CD4-positive, alpha-beta memory T cell (primary cell): ENCODE data around the gene ANKFN1. TPM values are rescaled to one million over a fixed set of nuclear protein-coding genes. Genes with fewer than 3 reads are reported as not detected.

Source experiments
- CTCF ChIA-PET: fragments of 350-600 bp; sonication (Branson Sonifier 250); formaldehyde crosslinking; loops from one replicate; lab custom pipeline; 2021; ENCODE audit warnings: inconsistent platforms; ENCODE audit not compliant: partially characterized antibody; lab: Charles Lee
- POLR2A ChIA-PET: fragments of 350-600 bp; sonication (Branson Sonifier 250); formaldehyde crosslinking; loops from one replicate; lab custom pipeline; 2021; ENCODE audit not compliant: partially characterized antibody; lab: Charles Lee
- DNase-seq, 5 donors: peaks; one replicate each; pipeline versions ENCODE4 v3.0.0 to v3.0.0-alpha.2; 2020 to 2022; ENCODE audit warnings: mixed read lengths in 1 of 5
- H3K27ac ChIP-seq: one replicate; pipeline ENCODE4 v1.7.0; 2013; ENCODE audit warnings: low read depth, low read length
- H3K27me3 ChIP-seq: 2 replicates; pipeline ENCODE4 v1.7.0; 2013; ENCODE audit warnings: mild to moderate bottlenecking, low read length, moderate library complexity; ENCODE audit not compliant: insufficient read depth
- H3K36me3 ChIP-seq: 2 replicates; pipeline ENCODE4 v1.7.0; 2013; ENCODE audit warnings: mild to moderate bottlenecking, low read length, moderate library complexity; ENCODE audit not compliant: insufficient read depth
- H3K4me1 ChIP-seq: 2 replicates; pipeline ENCODE4 v1.7.0; 2013; ENCODE audit warnings: mild to moderate bottlenecking, low read length, moderate library complexity; ENCODE audit not compliant: insufficient read depth
- H3K4me3 ChIP-seq, 2 donors: one replicate each; pipeline ENCODE4 v1.7.0; 2013; ENCODE audit warnings: low read length in 2 of 2, mild to moderate bottlenecking in 1 of 2
- H3K9me3 ChIP-seq, 2 donors: one replicate each; pipeline ENCODE4 v1.7.0; 2013; ENCODE audit warnings: low read length in 2 of 2, control low read depth in 1 of 2; ENCODE audit not compliant: control insufficient read depth in 1 of 2
- H3K27ac Mint-ChIP-seq, 7 donors: one replicate each; pipeline ENCODE4 v1.8.0; 2020 to 2021; ENCODE audit warnings: mixed read lengths in 7 of 7, mild to moderate bottlenecking in 6 of 7, inconsistent platforms in 3 of 7, moderate library complexity in 3 of 7
- H3K27me3 Mint-ChIP-seq, 2 donors: one replicate each; pipeline ENCODE4 v1.8.0; 2020 to 2021; ENCODE audit warnings: mixed read lengths in 2 of 2
- H3K36me3 Mint-ChIP-seq, 2 donors: one replicate each; pipeline ENCODE4 v1.8.0; 2020 to 2021; ENCODE audit warnings: mixed read lengths in 2 of 2, inconsistent platforms in 1 of 2, mild to moderate bottlenecking in 1 of 2
- H3K4me1 Mint-ChIP-seq, 4 donors: one replicate each; pipeline ENCODE4 v1.8.0; 2020 to 2021; ENCODE audit warnings: mixed read lengths in 4 of 4, mild to moderate bottlenecking in 1 of 4
- H3K4me3 Mint-ChIP-seq, 8 donors: one replicate each; pipeline ENCODE4 v1.8.0; 2020 to 2021; ENCODE audit warnings: mixed read lengths in 8 of 8, mild to moderate bottlenecking in 7 of 8, moderate library complexity in 6 of 8, inconsistent platforms in 3 of 8
- H3K9me3 Mint-ChIP-seq, 8 donors: one replicate each; pipeline ENCODE4 v1.8.0; 2020 to 2021; ENCODE audit warnings: mixed read lengths in 8 of 8, mild to moderate bottlenecking in 5 of 8, inconsistent platforms in 3 of 8, moderate library complexity in 1 of 8
- intact Hi-C: fragments of 100-400 bp; cut with micrococcal nuclease; formaldehyde crosslinking; loops from one replicate; pipeline ENCODE4 v1.15.1; 2023
- polyA plus RNA-seq, 2 donors: library from polyadenylated mRNA; unstranded; fragments of 300-500 nt; fragmentation: Illumina TruSeq; gene quantifications; one replicate each; pipeline ENCODE4 v1.2.3, GENCODE V29; 2021
- total RNA-seq, 2 experiments: library from RNA; stranded (reverse); gene quantifications; one replicate each; pipeline ENCODE4 v1.2.3, GENCODE V29; 2021

ANKFN1 gene
- total and polyA plus RNA-seq, 4 experiments from 2014 or later = not detected

- H3K9me3 ChIP-seq = no peaks in the 10 kb centered on the region
- Mint-ChIP-seq H3K4me1 (no peaks in the 10 kb centered on the region), H3K27me3 (peaks cover 9 to 22% of the 10 kb centered on the region in 2 donors), H3K4me3 (no peak overlapping the region), H3K27ac (peak overlapping the region in 1 of 7 donors; percentile 0), H3K9me3 (peaks cover 0 to 4% (median 0%) of the 10 kb centered on the region in 8 donors), H3K36me3 (no peaks in the 10 kb centered on the region)
- H3K36me3 ChIP-seq = no peaks in the 10 kb centered on the region
- H3K27me3 ChIP-seq = no peaks in the 10 kb centered on the region
- intact Hi-C loops = no loop called here
- ChIA-PET CTCF (no interaction called here), POLR2A (no interaction called here)
- no peaks in the 10 kb centered on the region for H3K4me1 ChIP-seq
- H3K27ac ChIP-seq = no peak overlapping the region
- H3K4me3 ChIP-seq = no peak overlapping the region
- no peak for DNase-seq
These were observed 304.2 kb downstream of the ANKFN1 start for GRCh38 chr17:56457501-56457900.

- H3K36me3 ChIP-seq = no peaks in the 10 kb centered on the region
- CTCF ChIA-PET = no interaction called here
- peaks cover 0 to 2% (median 0%) of the 10 kb centered on the region in 8 donors for H3K9me3 Mint-ChIP-seq
- POLR2A ChIA-PET = no interaction called here
- H3K4me3 ChIP-seq = no peak overlapping the region
- H3K9me3 ChIP-seq = no peaks in the 10 kb centered on the region
- H3K36me3 Mint-ChIP-seq = no peaks in the 10 kb centered on the region
- no peak overlapping the region for H3K27ac Mint-ChIP-seq
- intact Hi-C loops = no loop called here
- no peak for DNase-seq
- no peaks in the 10 kb centered on the region for H3K4me1 Mint-ChIP-seq
- no peak overlapping the region for H3K4me3 Mint-ChIP-seq
- H3K4me1 ChIP-seq = no peaks in the 10 kb centered on the region
- H3K27me3 Mint-ChIP-seq = peaks cover 2 to 4% of the 10 kb centered on the region in 2 donors
- no peaks in the 10 kb centered on the region for H3K27me3 ChIP-seq
- no peak overlapping the region for H3K27ac ChIP-seq
These were observed 312.6 kb downstream of the ANKFN1 start for GRCh38 chr17:56465886-56466285.

- peaks cover 0 to 5% of the 10 kb centered on the region in 2 donors for H3K9me3 ChIP-seq
- intact Hi-C loops = no loop called here
- ChIA-PET CTCF (no interaction called here), POLR2A (no interaction called here)
- no peaks in the 10 kb centered on the region for H3K27me3 ChIP-seq
- Mint-ChIP-seq H3K9me3 (peaks cover 0 to 10% (median 6%) of the 10 kb centered on the region in 8 donors), H3K27me3 (peaks cover 3 to 6% of the 10 kb centered on the region in 2 donors), H3K36me3 (no peaks in the 10 kb centered on the region), H3K27ac (no peak overlapping the region), H3K4me3 (no peak overlapping the region), H3K4me1 (no peaks in the 10 kb centered on the region)
- no peak for DNase-seq
- H3K4me1 ChIP-seq = no peaks in the 10 kb centered on the region
- H3K27ac ChIP-seq = no peak overlapping the region
- H3K36me3 ChIP-seq = no peaks in the 10 kb centered on the region
- no peak overlapping the region for H3K4me3 ChIP-seq
These were observed 315.6 kb downstream of the ANKFN1 start for GRCh38 chr17:56468840-56469239.

DNA sequence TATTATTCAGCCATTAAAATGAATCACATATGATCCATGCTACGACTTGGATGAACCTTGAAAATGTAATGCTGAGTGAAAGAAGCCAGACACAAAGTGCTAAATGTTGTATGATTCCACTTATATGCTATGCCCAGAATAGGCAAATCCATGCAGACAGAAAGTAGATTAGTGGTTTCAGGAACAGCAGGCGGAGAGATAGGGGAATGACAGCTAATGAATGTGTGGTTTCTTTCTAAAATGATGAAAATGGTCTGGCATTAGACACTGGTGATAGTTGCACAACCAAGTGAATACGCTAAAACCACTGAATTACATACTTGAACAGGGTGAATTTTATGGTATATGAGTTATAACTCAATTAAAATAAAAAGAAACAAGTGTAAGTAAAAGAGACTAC, 318.4 kb downstream of the ANKFN1 start:
- Histone ChIP-seq H3K9me3 (peaks cover 0 to 5% of the 10 kb centered on the region in 2 donors), H3K27me3 (no peaks in the 10 kb centered on the region), H3K27ac (no peak overlapping the region), H3K36me3 (no peaks in the 10 kb centered on the region), H3K4me1 (no peaks in the 10 kb centered on the region), H3K4me3 (no peak overlapping the region)
- CTCF ChIA-PET = no interaction called here
- H3K4me3 Mint-ChIP-seq = no peak overlapping the region
- no peak overlapping the region for H3K27ac Mint-ChIP-seq
- no peaks in the 10 kb centered on the region for H3K36me3 Mint-ChIP-seq
- H3K9me3 Mint-ChIP-seq = peaks cover 0 to 12% (median 8%) of the 10 kb centered on the region in 8 donors
- DNase-seq = no peak
- peaks cover 3 to 8% of the 10 kb centered on the region in 2 donors for H3K27me3 Mint-ChIP-seq
- POLR2A ChIA-PET = no interaction called here
- intact Hi-C loops = no loop called here
- peaks cover 0 to 8% (median 6%) of the 10 kb centered on the region in 4 donors for H3K4me1 Mint-ChIP-seq

DNA sequence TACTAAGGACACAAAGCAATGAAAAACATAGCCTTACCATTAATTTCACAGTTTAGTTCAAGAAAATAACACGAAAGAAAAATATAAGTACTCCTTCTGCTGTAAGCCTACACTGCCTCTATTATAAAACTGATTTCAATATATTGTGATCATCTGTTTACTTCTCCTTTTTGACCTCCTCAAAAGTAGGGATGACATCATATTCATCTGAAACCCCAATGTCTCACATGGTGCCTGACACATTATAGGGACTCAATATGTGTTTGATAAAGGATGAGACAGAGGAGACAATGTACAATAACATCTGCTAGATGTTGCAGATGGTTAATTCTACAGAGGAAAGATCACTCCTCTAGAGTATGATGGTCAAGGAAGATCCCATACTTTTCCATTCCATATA, 321.8 kb downstream of the ANKFN1 start:
- intact Hi-C loops = no loop called here
- no peak overlapping the region for H3K27ac Mint-ChIP-seq
- H3K4me3 Mint-ChIP-seq = no peak overlapping the region

GRCh38 chr17:56478836-56479447, 325.7 kb downstream of the ANKFN1 start:
- H3K9me3 Mint-ChIP-seq = peaks cover 0 to 9% (median 2%) of the 10 kb centered on the region in 8 donors
- Histone ChIP-seq H3K27me3 (no peaks in the 10 kb centered on the region), H3K9me3 (no peaks in the 10 kb centered on the region), H3K27ac (no peak overlapping the region), H3K4me1 (no peaks in the 10 kb centered on the region), H3K4me3 (no peak overlapping the region), H3K36me3 (no peaks in the 10 kb centered on the region)
- peaks cover 6 to 9% of the 10 kb centered on the region in 2 donors for H3K27me3 Mint-ChIP-seq
- no peak overlapping the region for H3K4me3 Mint-ChIP-seq
- CTCF ChIA-PET = no interaction called here
- H3K27ac Mint-ChIP-seq = no peak overlapping the region
- no peaks in the 10 kb centered on the region for H3K36me3 Mint-ChIP-seq
- DNase-seq = no peak
- intact Hi-C loops = no loop called here
- H3K4me1 Mint-ChIP-seq = peaks cover 0 to 8% (median 6%) of the 10 kb centered on the region in 4 donors
- POLR2A ChIA-PET = no interaction called here

More for the DNA sequence above, 321.8 kb downstream of the ANKFN1 start:
- Histone ChIP-seq H3K27ac (no peak overlapping the region), H3K27me3 (no peaks in the 10 kb centered on the region), H3K4me1 (no peaks in the 10 kb centered on the region), H3K9me3 (peaks cover 0 to 5% of the 10 kb centered on the region in 2 donors), H3K4me3 (no peak overlapping the region), H3K36me3 (no peaks in the 10 kb centered on the region)
- H3K9me3 Mint-ChIP-seq = peaks cover 0 to 13% (median 9%) of the 10 kb centered on the region in 8 donors
- no peak for DNase-seq
- ChIA-PET CTCF (no interaction called here), POLR2A (no interaction called here)
- H3K36me3 Mint-ChIP-seq = no peaks in the 10 kb centered on the region
- H3K4me1 Mint-ChIP-seq = peaks cover 0 to 8% (median 6%) of the 10 kb centered on the region in 4 donors
- peaks cover 3 to 12% of the 10 kb centered on the region in 2 donors for H3K27me3 Mint-ChIP-seq

DNA sequence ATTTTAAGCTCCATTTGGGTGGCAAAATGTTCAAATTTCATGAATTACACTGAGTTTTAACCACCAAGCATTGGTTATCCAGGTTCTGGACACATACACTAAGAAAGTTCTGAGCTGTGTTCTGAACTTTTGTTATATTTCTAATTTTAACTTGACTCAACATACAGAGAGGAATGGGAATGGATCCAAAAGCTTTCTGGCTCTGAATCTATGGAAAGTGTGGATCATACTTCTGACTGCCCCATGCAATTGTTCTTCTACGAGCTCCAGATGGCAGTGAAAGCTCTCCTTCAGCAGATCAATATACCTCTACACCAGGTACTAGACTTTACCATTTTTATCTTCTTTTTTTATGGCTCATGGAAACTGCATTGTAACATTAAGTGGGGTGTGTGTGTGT, 327.2 kb downstream of the ANKFN1 start:
- Mint-ChIP-seq H3K4me3 (no peak overlapping the region), H3K9me3 (peaks cover 0 to 3% (median 2%) of the 10 kb centered on the region in 8 donors), H3K36me3 (no peaks in the 10 kb centered on the region), H3K27ac (no peak overlapping the region), H3K27me3 (peaks cover 7 to 9% of the 10 kb centered on the region in 2 donors), H3K4me1 (peaks cover 0 to 8% (median 6%) of the 10 kb centered on the region in 4 donors)
- no peak for DNase-seq
- ChIA-PET CTCF (no interaction called here), POLR2A (no interaction called here)
- no peaks in the 10 kb centered on the region for H3K27me3 ChIP-seq
- no peaks in the 10 kb centered on the region for H3K9me3 ChIP-seq
- intact Hi-C loops = no loop called here
- no peaks in the 10 kb centered on the region for H3K36me3 ChIP-seq
- no peak overlapping the region for H3K4me3 ChIP-seq
- no peaks in the 10 kb centered on the region for H3K4me1 ChIP-seq
- H3K27ac ChIP-seq = no peak overlapping the region
